HepG2 (cell line): ENCODE measurements around the gene THRAP3. TPM values are rescaled to one million over a fixed set of nuclear protein-coding genes. Genes with fewer than 3 reads are reported as not detected.
A peak's percentile ranks its signal among the peaks of the same experiment; 100 is the strongest.

Source experiments
- ATAC-seq: fragments of 200-7000 bp; cut with Tn5 transposase; 3 replicates; pipeline ENCODE4 v1.9.1; 2020; ENCODE audit warnings: mild to moderate bottlenecking, moderate library complexity
- BruUV-seq: library from RNA; stranded (reverse); fragments of 400-500 nt; replicated peaks from 2 replicates; lab custom pipeline; 2021; lab: Mats Ljungman, UMichigan
- CTCF ChIA-PET: fragments of 300-600 bp; formaldehyde crosslinking; extraction: SDS; loops from one replicate; lab custom pipeline; 2021; ENCODE audit warnings: low total read pairs, inconsistent platforms, low intra/inter-chr PET ratio; lab: Yijun Ruan, JAX
- POLR2A ChIA-PET: fragments of 350-600 bp; sonication (Branson Sonifier 250); formaldehyde crosslinking; loops from one replicate; lab custom pipeline; 2020; ENCODE audit warnings: antibody characterized with exemption, inconsistent platforms; lab: Yijun Ruan, JAX
- DNase-seq: peaks from one replicate; pipeline ENCODE4 v3.0.0-alpha.2; 2015; ENCODE audit warnings: low spot score
- FAIRE-seq: peaks from 3 replicates; lab custom pipeline; 2011; peaks lifted over from hg19 to GRCh38; lab: Jason Lieb, UNC
- H2AFZ ChIP-seq: one replicate; pipeline ENCODE4 v1.6.1; 2011; ENCODE audit warnings: low read length, inconsistent platforms
- H3K27ac ChIP-seq: fragments of 300-600 bp; 3 replicates; pipeline ENCODE4 v1.8.0; 2011; ENCODE audit warnings: mixed run types, mild to moderate bottlenecking, mixed read lengths, low read length, inconsistent platforms; ENCODE audit not compliant: insufficient read depth; ENCODE audit errors: extremely low read length
- H3K27me3 ChIP-seq, 2 experiments: fragments of 200-600 bp in 1 of 2; 2 replicates in 1 of 2; 3 replicates in 1 of 2; pipeline versions ENCODE4 v1.6.0 to v1.8.0; 2011; ENCODE audit warnings: low read length in 2 of 2, mild to moderate bottlenecking in 2 of 2, moderate library complexity in 2 of 2, inconsistent platforms in 1 of 2; ENCODE audit not compliant: insufficient read depth in 2 of 2, control insufficient read depth in 1 of 2
- H3K36me3 ChIP-seq, 2 experiments: fragments of 200-600 bp in 1 of 2; replicated peaks in 1 of 2; 2 replicates in 1 of 2; 3 replicates in 1 of 2; pipeline versions ENCODE4 v1.5.1 to v1.8.0; 2011; ENCODE audit warnings: low read length in 2 of 2, inconsistent platforms in 1 of 2; ENCODE audit not compliant: insufficient read depth in 2 of 2, control insufficient read depth in 1 of 2
- H3K4me1 ChIP-seq: 2 replicates; pipeline ENCODE4 v1.5.1; 2012; ENCODE audit warnings: low read length, inconsistent platforms; ENCODE audit not compliant: insufficient read depth
- H3K4me2 ChIP-seq: 2 replicates; pipeline ENCODE4 v1.6.0; 2011; ENCODE audit warnings: low read depth, low read length, inconsistent platforms
- H3K4me3 ChIP-seq, 3 experiments: fragments of 200-600 bp in 1 of 3; sonication (generic), shearing (Covaris generic) in 1 of 3; replicated peaks in 1 of 3; 2 replicates each; pipeline ENCODE4 v1.5.1; 2011 to 2016; ENCODE audit warnings: low read length in 3 of 3, inconsistent platforms in 2 of 3, low read depth in 2 of 3, mild to moderate bottlenecking in 2 of 3, control low read depth in 1 of 3, mixed read lengths in 1 of 3; ENCODE audit not compliant: insufficient read depth in 1 of 3
- H3K79me2 ChIP-seq: one replicate; pipeline ENCODE4 v1.6.1; 2011; ENCODE audit warnings: low read length, inconsistent platforms; ENCODE audit not compliant: insufficient read depth
- H3K9ac ChIP-seq: 2 replicates; pipeline ENCODE4 v1.6.0; 2011; ENCODE audit warnings: mild to moderate bottlenecking, low read depth, low read length, inconsistent platforms; ENCODE audit not compliant: insufficient read depth
- H3K9me3 ChIP-seq: 2 replicates; pipeline ENCODE4 v1.5.1; 2012; ENCODE audit warnings: mild to moderate bottlenecking, low read length
- H4K20me1 ChIP-seq: 2 replicates; pipeline ENCODE4 v1.6.0; 2011; ENCODE audit warnings: inconsistent platforms, mild to moderate bottlenecking, low read length, moderate library complexity; ENCODE audit not compliant: insufficient read depth
- CBFB ChIP-seq: sonication (generic); formaldehyde crosslinking; IDR thresholded peaks from 2 replicates; pipeline ENCODE4 v1.4.0; 2020; ENCODE audit warnings: missing genetic modification reagents
- FOXP1 ChIP-seq, 2 experiments: fragments of 450-650 bp in 1 of 2; IDR thresholded peaks; 2 replicates each; pipeline ENCODE4 v1.6.1; 2017 to 2018; ENCODE audit warnings: antibody characterized with exemption in 1 of 2
- GATAD2A ChIP-seq: IDR thresholded peaks from 2 replicates; pipeline ENCODE4 v1.6.1; 2016
- KAT8 ChIP-seq: IDR thresholded peaks from 2 replicates; pipeline ENCODE4 v1.6.1; 2016; ENCODE audit warnings: missing genetic modification reagents, missing compliant biosample characterization
- NCOR1 ChIP-seq: fragments of 200-600 bp; sonication (generic); IDR thresholded peaks from 2 replicates; pipeline ENCODE4 v1.7.0; 2017; ENCODE audit warnings: antibody characterized with exemption, low read length, borderline replicate concordance
- TGIF2 ChIP-seq: IDR thresholded peaks from 2 replicates; pipeline ENCODE4 v1.6.1; 2016; ENCODE audit warnings: control low read depth, missing compliant biosample characterization
- ZMAT3 ChIP-seq: sonication (generic); formaldehyde crosslinking; conservative IDR thresholded peaks from 2 replicates; pipeline ENCODE4 v1.7.0; 2021; ENCODE audit warnings: missing genetic modification reagents
- ZMYM2 ChIP-seq: sonication (generic); formaldehyde crosslinking; IDR thresholded peaks from 2 replicates; pipeline ENCODE4 v1.8.0; 2022; ENCODE audit warnings: mild to moderate bottlenecking, missing genetic modification reagents
- ZNF746 ChIP-seq: sonication (generic); formaldehyde crosslinking; IDR thresholded peaks from 2 replicates; pipeline ENCODE4 v1.8.0; 2022; ENCODE audit warnings: mild to moderate bottlenecking, missing genetic modification reagents
- WGBS: methylation state at CpG from one replicate; pipeline ENCODE4 v1.1.6; 2017; ENCODE audit warnings: low lambda C conversion rate; 5-methylcytosine and 5-hydroxymethylcytosine counted together
- in situ Hi-C: cut with HindIII; loops from 2 replicates; pipeline ENCODE4 v1.10.0; 2017; ENCODE audit warnings: low pct_unique_long_range_greater_than_20kb; ENCODE audit not compliant: extremely low pct_ligation_motif_present
- intact Hi-C: fragments of 100-400 bp; cut with micrococcal nuclease; formaldehyde crosslinking; loops from one replicate; pipeline ENCODE4 v1.10.0; 2022; ENCODE audit not compliant: unreplicated experiment
- polyA plus RNA-seq, 8 experiments: library from polyadenylated mRNA; depleted of rRNA in 3 of 8; stranded (reverse) in 7 of 8; unstranded in 1 of 8; fragments of >200 nt; fragmentation: Illumina TruSeq in 4 of 8; extraction: Trizol in 4 of 8; gene quantifications; 2 replicates each; pipeline versions ENCODE4 v1.2.1 to v1.2.3, GENCODE V29; 2011 to 2016; ENCODE audit warnings: low read depth in 4 of 8, missing spikeins in 1 of 8, mixed read lengths in 1 of 8; ENCODE audit not compliant: insufficient read depth in 1 of 8
- total RNA-seq, 5 experiments: library from RNA; depleted of rRNA; stranded (reverse); fragments of >200 nt; fragmentation: Illumina TruSeq; extraction: Trizol; gene quantifications; 2 replicates each; pipeline ENCODE4 v1.2.3, GENCODE V29; 2016; ENCODE audit warnings: low read depth in 1 of 5
- TF ChIP-seq, protein P1 (sequence below): sonication (generic); formaldehyde crosslinking; IDR thresholded peaks from 2 replicates; pipeline ENCODE4 v1.4.0; 2020; ENCODE audit warnings: mild to moderate bottlenecking, missing genetic modification reagents
- TF ChIP-seq, protein P2 (sequence below): sonication (generic); formaldehyde crosslinking; IDR thresholded peaks from 2 replicates; pipeline ENCODE4 v1.8.0; 2022; ENCODE audit warnings: mild to moderate bottlenecking, missing genetic modification reagents; ENCODE audit not compliant: insufficient replicate concordance
- TF ChIP-seq, protein P3 (sequence below): sonication (generic); formaldehyde crosslinking; IDR thresholded peaks from 2 replicates; pipeline ENCODE4 v1.5.1; 2020; ENCODE audit warnings: missing genetic modification reagents, mild to moderate bottlenecking, borderline replicate concordance
- TF ChIP-seq, protein P4 (sequence below): IDR thresholded peaks from 2 replicates; pipeline ENCODE4 v1.6.1; 2018; ENCODE audit warnings: missing genetic modification reagents, mild to moderate bottlenecking, missing compliant biosample characterization
- TF ChIP-seq, protein P5 (sequence below): IDR thresholded peaks from 2 replicates; pipeline ENCODE4 v1.4.0; 2020; ENCODE audit warnings: mild to moderate bottlenecking, missing genetic modification reagents

Gene THRAP3
- total and polyA plus RNA-seq, 2 of the 13 experiments (the other 11 are each of a cell fraction or from before 2014, with no cell fraction given): 45.0 to 92.6 TPM

DNA sequence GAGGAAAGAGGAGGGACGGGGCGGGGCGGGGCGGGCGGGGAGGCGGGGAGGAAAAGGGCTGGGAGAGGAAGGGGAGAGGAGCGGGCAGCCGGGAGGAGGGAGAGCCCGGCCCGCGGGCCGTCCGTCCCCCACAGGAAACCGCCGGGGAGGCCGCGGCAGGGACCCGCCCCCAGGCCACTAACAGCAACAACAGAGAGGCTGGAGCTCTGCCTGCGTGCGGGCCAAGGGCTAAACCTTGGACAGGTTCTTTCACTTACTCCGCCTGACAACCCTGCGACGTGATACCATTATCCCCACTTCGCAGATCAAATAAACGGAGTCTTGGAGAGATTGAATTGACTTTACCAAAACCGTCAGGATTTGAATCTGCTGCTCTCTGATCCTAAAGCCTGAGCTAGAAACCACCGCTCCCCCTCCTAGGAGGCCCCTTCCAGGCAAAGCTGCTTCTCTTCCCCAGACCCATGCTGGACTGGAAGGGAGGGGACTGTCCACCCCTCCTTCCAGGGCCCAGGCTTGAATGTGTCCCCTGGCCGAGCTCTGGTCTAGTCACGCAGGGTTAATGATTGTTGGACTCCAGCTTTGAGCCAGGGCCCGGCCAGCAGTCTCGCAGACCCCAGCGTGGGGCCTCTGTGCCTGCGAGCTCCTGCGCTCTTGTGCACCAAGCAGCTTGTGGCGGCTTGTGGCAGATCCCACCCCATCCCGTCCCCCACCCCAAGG lies 99.6 kb downstream of the THRAP3 start, which contains the start of gene EVA1B:
Gene EVA1B (minus strand): TSS at position 10 of the 717 bp plus-strand sequence. CDS start 608 bp downstream, outside the sequence.
- peak; percentile 88 for DNase-seq
- Histone ChIP-seq H3K27ac (peak within 1 kb of the TSS; percentile 62), H3K4me1 (peaks cover 46% of the 10 kb centered on the region), H3K27me3 (no peaks in the 10 kb centered on the region; a peak in 1 of 5 replicates), H3K36me3 (no peaks in the 10 kb centered on the region), H2AFZ (no peak within 1 kb of the TSS), H4K20me1 (no peaks in the 10 kb centered on the region), H3K79me2 (no peaks in the 10 kb centered on the region), H3K9ac (peak within 1 kb of the TSS; percentile 71), H3K4me2 (peak within 1 kb of the TSS; percentile 84), H3K9me3 (no peaks in the 10 kb centered on the region), H3K4me3 (peak within 1 kb of the TSS; percentile 72 to 82 (median 72))
- intact Hi-C loops (loop anchor here (2.0 kb wide), 1 partner anchor 17 kb away; the partner anchor contains the start of gene SH3D21), in situ Hi-C loops (no loop called here)
- FAIRE-seq: peak; percentile 87
- ChIA-PET CTCF (no interaction called here), POLR2A (interaction anchor here (0.9 to 3.5 kb wide), 13 partner anchors 9 to 171 kb away, joined by 3 to 58 read pairs (median 5); partner anchors contain the start of genes LSM10, SH3D21 and THRAP3)
- WGBS: 0% methylated on average over 20 of the region's 36 CpGs
- BruUV-seq: TSS peak; percentile 81
- peak; percentile 90 for ATAC-seq
- TF ChIP-seq, protein P1, sequence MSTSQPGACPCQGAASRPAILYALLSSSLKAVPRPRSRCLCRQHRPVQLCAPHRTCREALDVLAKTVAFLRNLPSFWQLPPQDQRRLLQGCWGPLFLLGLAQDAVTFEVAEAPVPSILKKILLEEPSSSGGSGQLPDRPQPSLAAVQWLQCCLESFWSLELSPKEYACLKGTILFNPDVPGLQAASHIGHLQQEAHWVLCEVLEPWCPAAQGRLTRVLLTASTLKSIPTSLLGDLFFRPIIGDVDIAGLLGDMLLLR (CRISPR knock-in tag): 0 out of 2 replicates have a peak, but pooled peaks have one; percentile 9
- TF ChIP-seq, protein P2, sequence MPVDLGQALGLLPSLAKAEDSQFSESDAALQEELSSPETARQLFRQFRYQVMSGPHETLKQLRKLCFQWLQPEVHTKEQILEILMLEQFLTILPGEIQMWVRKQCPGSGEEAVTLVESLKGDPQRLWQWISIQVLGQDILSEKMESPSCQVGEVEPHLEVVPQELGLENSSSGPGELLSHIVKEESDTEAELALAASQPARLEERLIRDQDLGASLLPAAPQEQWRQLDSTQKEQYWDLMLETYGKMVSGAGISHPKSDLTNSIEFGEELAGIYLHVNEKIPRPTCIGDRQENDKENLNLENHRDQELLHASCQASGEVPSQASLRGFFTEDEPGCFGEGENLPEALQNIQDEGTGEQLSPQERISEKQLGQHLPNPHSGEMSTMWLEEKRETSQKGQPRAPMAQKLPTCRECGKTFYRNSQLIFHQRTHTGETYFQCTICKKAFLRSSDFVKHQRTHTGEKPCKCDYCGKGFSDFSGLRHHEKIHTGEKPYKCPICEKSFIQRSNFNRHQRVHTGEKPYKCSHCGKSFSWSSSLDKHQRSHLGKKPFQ: peak; percentile 45
- TF ChIP-seq ZMAT3 (CRISPR knock-in tag) (peak; percentile 19; the same call in 1 of the 2 replicates), GATAD2A (peak; percentile 54; the same call in 1 of the 2 replicates), ZNF746 (CRISPR knock-in tag) (peak; percentile 94), ZMYM2 (CRISPR knock-in tag) (0 out of 2 replicates have a peak, but pooled peaks have one; percentile 29), TGIF2 (CRISPR knock-in tag) (peak; percentile 50; the same call in 1 of the 2 replicates), KAT8 (CRISPR knock-in tag) (peak; percentile 72), NCOR1 (peak; percentile 29; the same call in 1 of the 2 replicates), CBFB (CRISPR knock-in tag) (0 out of 2 replicates have a peak, but pooled peaks have one; percentile 35), FOXP1 (IDR thresholded peaks at IDR 0.05) (no peak), FOXP1 (CRISPR knock-in tag; IDR thresholded peaks at IDR 0.05) (0 out of 2 replicates have a peak, but pooled peaks have one; percentile 9)
- TF ChIP-seq, protein P3, sequence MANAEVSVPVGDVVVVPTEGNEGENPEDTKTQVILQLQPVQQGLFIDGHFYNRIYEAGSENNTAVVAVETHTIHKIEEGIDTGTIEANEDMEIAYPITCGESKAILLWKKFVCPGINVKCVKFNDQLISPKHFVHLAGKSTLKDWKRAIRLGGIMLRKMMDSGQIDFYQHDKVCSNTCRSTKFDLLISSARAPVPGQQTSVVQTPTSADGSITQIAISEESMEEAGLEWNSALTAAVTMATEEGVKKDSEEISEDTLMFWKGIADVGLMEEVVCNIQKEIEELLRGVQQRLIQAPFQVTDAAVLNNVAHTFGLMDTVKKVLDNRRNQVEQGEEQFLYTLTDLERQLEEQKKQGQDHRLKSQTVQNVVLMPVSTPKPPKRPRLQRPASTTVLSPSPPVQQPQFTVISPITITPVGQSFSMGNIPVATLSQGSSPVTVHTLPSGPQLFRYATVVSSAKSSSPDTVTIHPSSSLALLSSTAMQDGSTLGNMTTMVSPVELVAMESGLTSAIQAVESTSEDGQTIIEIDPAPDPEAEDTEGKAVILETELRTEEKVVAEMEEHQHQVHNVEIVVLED (CRISPR knock-in tag): no peak
- TF ChIP-seq, protein P4, sequence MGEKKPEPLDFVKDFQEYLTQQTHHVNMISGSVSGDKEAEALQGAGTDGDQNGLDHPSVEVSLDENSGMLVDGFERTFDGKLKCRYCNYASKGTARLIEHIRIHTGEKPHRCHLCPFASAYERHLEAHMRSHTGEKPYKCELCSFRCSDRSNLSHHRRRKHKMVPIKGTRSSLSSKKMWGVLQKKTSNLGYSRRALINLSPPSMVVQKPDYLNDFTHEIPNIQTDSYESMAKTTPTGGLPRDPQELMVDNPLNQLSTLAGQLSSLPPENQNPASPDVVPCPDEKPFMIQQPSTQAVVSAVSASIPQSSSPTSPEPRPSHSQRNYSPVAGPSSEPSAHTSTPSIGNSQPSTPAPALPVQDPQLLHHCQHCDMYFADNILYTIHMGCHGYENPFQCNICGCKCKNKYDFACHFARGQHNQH: peak; percentile 75
- TF ChIP-seq, protein P5, sequence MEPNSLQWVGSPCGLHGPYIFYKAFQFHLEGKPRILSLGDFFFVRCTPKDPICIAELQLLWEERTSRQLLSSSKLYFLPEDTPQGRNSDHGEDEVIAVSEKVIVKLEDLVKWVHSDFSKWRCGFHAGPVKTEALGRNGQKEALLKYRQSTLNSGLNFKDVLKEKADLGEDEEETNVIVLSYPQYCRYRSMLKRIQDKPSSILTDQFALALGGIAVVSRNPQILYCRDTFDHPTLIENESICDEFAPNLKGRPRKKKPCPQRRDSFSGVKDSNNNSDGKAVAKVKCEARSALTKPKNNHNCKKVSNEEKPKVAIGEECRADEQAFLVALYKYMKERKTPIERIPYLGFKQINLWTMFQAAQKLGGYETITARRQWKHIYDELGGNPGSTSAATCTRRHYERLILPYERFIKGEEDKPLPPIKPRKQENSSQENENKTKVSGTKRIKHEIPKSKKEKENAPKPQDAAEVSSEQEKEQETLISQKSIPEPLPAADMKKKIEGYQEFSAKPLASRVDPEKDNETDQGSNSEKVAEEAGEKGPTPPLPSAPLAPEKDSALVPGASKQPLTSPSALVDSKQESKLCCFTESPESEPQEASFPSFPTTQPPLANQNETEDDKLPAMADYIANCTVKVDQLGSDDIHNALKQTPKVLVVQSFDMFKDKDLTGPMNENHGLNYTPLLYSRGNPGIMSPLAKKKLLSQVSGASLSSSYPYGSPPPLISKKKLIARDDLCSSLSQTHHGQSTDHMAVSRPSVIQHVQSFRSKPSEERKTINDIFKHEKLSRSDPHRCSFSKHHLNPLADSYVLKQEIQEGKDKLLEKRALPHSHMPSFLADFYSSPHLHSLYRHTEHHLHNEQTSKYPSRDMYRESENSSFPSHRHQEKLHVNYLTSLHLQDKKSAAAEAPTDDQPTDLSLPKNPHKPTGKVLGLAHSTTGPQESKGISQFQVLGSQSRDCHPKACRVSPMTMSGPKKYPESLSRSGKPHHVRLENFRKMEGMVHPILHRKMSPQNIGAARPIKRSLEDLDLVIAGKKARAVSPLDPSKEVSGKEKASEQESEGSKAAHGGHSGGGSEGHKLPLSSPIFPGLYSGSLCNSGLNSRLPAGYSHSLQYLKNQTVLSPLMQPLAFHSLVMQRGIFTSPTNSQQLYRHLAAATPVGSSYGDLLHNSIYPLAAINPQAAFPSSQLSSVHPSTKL: peak; percentile 43
